ENCODE data around the gene CYFIP2.

The CYFIP2 gene

DNA sequence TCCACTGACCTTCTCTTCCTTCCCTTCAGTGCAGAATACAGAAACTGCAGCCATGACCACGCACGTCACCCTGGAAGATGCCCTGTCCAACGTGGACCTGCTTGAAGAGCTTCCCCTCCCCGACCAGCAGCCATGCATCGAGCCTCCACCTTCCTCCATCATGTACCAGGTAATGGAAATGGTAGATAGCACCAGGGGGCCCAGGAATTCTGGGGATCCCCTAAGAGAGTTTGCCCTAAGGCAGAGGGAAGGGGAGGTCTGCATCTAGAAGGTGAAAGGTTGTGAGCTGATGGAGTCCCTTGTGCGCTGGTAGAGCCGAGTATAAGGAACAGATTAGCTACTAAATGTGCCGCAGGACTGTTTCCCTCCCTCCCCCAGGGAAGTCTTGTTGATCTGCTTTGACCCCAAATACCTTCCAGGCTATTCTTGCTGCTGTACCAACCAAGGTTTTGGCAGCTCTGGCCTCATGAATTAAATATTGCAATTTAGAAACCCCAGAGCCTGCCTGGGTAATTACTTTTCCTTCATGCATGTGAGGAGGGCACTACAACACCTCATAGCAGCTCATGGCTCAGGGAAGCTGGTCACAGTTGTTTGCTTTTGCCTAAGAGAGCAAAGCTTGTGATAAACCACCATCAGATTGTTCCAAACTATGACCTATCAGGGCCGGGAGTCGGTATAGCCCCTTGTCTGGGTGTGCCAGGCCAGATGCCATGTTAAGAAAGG is 19.6 kb downstream of the CYFIP2 start:
- no peak for TF ChIP-seq BACH2 (CRISPR knock-in tag; IDR thresholded peaks at IDR 0.05; ENCODE audit: borderline replicate concordance)
- TF ChIP-seq ZNF70 (CRISPR knock-in tag; IDR thresholded peaks at IDR 0.05), result no peak
- TF ChIP-seq ZFP30 (CRISPR knock-in tag; IDR thresholded peaks at IDR 0.05), result no peak
- TF ChIP-seq PPARA (CRISPR knock-in tag; IDR thresholded peaks at IDR 0.05; ENCODE audit: borderline replicate concordance), result no peak
- TF ChIP-seq TCF4 (CRISPR knock-in tag; IDR thresholded peaks at IDR 0.05; ENCODE audit: borderline replicate concordance), result no peak
- no peak for TF ChIP-seq GLIS3 (CRISPR knock-in tag; IDR thresholded peaks at IDR 0.05)
- TF ChIP-seq, protein P1, sequence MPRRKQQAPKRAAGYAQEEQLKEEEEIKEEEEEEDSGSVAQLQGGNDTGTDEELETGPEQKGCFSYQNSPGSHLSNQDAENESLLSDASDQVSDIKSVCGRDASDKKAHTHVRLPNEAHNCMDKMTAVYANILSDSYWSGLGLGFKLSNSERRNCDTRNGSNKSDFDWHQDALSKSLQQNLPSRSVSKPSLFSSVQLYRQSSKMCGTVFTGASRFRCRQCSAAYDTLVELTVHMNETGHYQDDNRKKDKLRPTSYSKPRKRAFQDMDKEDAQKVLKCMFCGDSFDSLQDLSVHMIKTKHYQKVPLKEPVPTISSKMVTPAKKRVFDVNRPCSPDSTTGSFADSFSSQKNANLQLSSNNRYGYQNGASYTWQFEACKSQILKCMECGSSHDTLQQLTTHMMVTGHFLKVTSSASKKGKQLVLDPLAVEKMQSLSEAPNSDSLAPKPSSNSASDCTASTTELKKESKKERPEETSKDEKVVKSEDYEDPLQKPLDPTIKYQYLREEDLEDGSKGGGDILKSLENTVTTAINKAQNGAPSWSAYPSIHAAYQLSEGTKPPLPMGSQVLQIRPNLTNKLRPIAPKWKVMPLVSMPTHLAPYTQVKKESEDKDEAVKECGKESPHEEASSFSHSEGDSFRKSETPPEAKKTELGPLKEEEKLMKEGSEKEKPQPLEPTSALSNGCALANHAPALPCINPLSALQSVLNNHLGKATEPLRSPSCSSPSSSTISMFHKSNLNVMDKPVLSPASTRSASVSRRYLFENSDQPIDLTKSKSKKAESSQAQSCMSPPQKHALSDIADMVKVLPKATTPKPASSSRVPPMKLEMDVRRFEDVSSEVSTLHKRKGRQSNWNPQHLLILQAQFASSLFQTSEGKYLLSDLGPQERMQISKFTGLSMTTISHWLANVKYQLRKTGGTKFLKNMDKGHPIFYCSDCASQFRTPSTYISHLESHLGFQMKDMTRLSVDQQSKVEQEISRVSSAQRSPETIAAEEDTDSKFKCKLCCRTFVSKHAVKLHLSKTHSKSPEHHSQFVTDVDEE (CRISPR knock-in tag; IDR thresholded peaks at IDR 0.05), result no peak
- TF ChIP-seq TOX (CRISPR knock-in tag; IDR thresholded peaks at IDR 0.05; ENCODE audit: borderline replicate concordance), result no peak
- TF ChIP-seq ISL1 (CRISPR knock-in tag; IDR thresholded peaks at IDR 0.05), result no peak
- TF ChIP-seq, protein P2, sequence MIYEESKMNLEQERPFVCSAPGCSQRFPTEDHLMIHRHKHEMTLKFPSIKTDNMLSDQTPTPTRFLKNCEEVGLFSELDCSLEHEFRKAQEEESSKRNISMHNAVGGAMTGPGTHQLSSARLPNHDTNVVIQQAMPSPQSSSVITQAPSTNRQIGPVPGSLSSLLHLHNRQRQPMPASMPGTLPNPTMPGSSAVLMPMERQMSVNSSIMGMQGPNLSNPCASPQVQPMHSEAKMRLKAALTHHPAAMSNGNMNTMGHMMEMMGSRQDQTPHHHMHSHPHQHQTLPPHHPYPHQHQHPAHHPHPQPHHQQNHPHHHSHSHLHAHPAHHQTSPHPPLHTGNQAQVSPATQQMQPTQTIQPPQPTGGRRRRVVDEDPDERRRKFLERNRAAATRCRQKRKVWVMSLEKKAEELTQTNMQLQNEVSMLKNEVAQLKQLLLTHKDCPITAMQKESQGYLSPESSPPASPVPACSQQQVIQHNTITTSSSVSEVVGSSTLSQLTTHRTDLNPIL (CRISPR knock-in tag; IDR thresholded peaks at IDR 0.05; ENCODE audit: low read depth), result no peak
- no peak for TF ChIP-seq OSR1 (CRISPR knock-in tag; IDR thresholded peaks at IDR 0.05)
- TF ChIP-seq, protein P3, sequence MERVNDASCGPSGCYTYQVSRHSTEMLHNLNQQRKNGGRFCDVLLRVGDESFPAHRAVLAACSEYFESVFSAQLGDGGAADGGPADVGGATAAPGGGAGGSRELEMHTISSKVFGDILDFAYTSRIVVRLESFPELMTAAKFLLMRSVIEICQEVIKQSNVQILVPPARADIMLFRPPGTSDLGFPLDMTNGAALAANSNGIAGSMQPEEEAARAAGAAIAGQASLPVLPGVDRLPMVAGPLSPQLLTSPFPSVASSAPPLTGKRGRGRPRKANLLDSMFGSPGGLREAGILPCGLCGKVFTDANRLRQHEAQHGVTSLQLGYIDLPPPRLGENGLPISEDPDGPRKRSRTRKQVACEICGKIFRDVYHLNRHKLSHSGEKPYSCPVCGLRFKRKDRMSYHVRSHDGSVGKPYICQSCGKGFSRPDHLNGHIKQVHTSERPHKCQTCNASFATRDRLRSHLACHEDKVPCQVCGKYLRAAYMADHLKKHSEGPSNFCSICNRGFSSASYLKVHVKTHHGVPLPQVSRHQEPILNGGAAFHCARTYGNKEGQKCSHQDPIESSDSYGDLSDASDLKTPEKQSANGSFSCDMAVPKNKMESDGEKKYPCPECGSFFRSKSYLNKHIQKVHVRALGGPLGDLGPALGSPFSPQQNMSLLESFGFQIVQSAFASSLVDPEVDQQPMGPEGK (CRISPR knock-in tag; IDR thresholded peaks at IDR 0.05; ENCODE audit: borderline replicate concordance), result no peak
- TF ChIP-seq RARB (CRISPR knock-in tag; IDR thresholded peaks at IDR 0.05), result no peak
- TF ChIP-seq ZC3H10 (CRISPR knock-in tag; IDR thresholded peaks at IDR 0.05), result no peak
- TF ChIP-seq ARNTL (CRISPR knock-in tag; IDR thresholded peaks at IDR 0.05; ENCODE audit: borderline replicate concordance, low read depth), result no peak
- no peak for TF ChIP-seq ZFP3 (CRISPR knock-in tag; IDR thresholded peaks at IDR 0.05)
- TF ChIP-seq CSDC2 (CRISPR knock-in tag; IDR thresholded peaks at IDR 0.05), result no peak
- TF ChIP-seq, protein P4, sequence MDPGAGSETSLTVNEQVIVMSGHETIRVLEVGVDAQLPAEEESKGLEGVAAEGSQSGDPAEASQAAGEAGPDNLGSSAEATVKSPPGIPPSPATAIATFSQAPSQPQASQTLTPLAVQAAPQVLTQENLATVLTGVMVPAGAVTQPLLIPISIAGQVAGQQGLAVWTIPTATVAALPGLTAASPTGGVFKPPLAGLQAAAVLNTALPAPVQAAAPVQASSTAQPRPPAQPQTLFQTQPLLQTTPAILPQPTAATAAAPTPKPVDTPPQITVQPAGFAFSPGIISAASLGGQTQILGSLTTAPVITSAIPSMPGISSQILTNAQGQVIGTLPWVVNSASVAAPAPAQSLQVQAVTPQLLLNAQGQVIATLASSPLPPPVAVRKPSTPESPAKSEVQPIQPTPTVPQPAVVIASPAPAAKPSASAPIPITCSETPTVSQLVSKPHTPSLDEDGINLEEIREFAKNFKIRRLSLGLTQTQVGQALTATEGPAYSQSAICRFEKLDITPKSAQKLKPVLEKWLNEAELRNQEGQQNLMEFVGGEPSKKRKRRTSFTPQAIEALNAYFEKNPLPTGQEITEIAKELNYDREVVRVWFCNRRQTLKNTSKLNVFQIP (CRISPR knock-in tag; IDR thresholded peaks at IDR 0.05; ENCODE audit: borderline replicate concordance, low read depth), result no peak
- TF ChIP-seq, protein P5, sequence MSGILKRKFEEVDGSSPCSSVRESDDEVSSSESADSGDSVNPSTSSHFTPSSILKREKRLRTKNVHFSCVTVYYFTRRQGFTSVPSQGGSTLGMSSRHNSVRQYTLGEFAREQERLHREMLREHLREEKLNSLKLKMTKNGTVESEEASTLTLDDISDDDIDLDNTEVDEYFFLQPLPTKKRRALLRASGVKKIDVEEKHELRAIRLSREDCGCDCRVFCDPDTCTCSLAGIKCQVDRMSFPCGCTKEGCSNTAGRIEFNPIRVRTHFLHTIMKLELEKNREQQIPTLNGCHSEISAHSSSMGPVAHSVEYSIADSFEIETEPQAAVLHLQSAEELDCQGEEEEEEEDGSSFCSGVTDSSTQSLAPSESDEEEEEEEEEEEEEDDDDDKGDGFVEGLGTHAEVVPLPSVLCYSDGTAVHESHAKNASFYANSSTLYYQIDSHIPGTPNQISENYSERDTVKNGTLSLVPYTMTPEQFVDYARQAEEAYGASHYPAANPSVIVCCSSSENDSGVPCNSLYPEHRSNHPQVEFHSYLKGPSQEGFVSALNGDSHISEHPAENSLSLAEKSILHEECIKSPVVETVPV (CRISPR knock-in tag; IDR thresholded peaks at IDR 0.05), result no peak
- no peak for ATAC-seq

DNA sequence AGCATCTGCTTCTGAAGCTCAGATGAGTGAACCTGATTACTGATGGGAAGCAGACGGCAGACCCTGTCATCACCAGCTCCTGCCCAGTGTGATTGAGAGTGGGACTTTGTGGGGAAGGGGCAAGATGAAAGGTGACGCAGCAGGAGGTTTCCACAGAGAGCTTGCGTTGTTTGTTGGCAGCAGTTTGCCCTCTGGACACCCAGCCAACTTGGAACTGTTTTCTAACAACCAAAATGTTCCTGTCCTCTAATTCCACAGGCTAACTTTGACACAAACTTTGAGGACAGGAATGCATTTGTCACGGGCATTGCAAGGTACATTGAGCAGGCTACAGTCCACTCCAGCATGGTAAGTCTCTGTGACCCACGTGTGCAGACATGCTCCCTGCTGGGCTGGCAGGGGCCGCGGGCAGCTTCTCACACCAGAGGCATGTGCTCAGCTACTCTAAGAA is 20.9 kb downstream of the CYFIP2 start:
- no peak for ATAC-seq
- no peak for TF ChIP-seq CSDC2 (CRISPR knock-in tag; IDR thresholded peaks at IDR 0.05)
- TF ChIP-seq SNAI2 (CRISPR knock-in tag; IDR thresholded peaks at IDR 0.05), result no peak
- no peak for TF ChIP-seq ISL1 (CRISPR knock-in tag; IDR thresholded peaks at IDR 0.05)
- no peak for TF ChIP-seq ZNF565 (CRISPR knock-in tag; conservative IDR thresholded peaks at IDR 0.05; ENCODE audit: low read depth)
- no peak for TF ChIP-seq ZNF8 (CRISPR knock-in tag; IDR thresholded peaks at IDR 0.05)
- no peak for TF ChIP-seq GLIS3 (CRISPR knock-in tag; IDR thresholded peaks at IDR 0.05)

Data from SK-N-SH treated with all-trans-retinoic acid at 6 μM for 48 hours (cell line).